Uterus (tissue), 4 donors: ENCODE data around the gene PANX2. TPM values are rescaled to one million over a fixed set of nuclear protein-coding genes. Genes with fewer than 3 reads are reported as not detected.

Source experiments
- DNase-seq, 2 donors: peaks; one replicate each; pipeline ENCODE4 v3.0.0-alpha.2; 2019 to 2020
- H3K27ac ChIP-seq, 2 donors: fragments of 200-600 bp; sonication (generic); 1 replicate in 1 of 2; 2 replicates in 1 of 2; pipeline ENCODE4 v1.5.1; 2016 to 2018
- H3K27me3 ChIP-seq, 2 donors: fragments of 200-600 bp; sonication (generic); one replicate each; pipeline ENCODE4 v1.5.1; 2018 to 2019; ENCODE audit warnings: control low read depth in 1 of 2
- H3K36me3 ChIP-seq, 2 donors: fragments of 200-600 bp; sonication (generic); one replicate each; pipeline ENCODE4 v1.5.1; 2019; ENCODE audit warnings: control low read depth in 1 of 2
- H3K4me1 ChIP-seq, 2 donors: fragments of 200-600 bp; sonication (generic); one replicate each; pipeline ENCODE4 v1.5.1; 2018 to 2019; ENCODE audit warnings: control low read depth in 1 of 2
- H3K4me3 ChIP-seq, 2 donors: fragments of 200-600 bp; sonication (generic); 1 replicate in 1 of 2; 2 replicates in 1 of 2; pipeline ENCODE4 v1.5.1; 2018 to 2019; ENCODE audit warnings: mild to moderate bottlenecking in 1 of 2
- H3K9me3 ChIP-seq, 2 donors: fragments of 200-600 bp; sonication (generic); one replicate each; pipeline ENCODE4 v1.5.1; 2019; ENCODE audit warnings: control low read depth in 1 of 2
- CTCF ChIP-seq, 4 experiments: fragments of 200-600 bp in 2 of 4; fragments of 450-650 bp in 2 of 4; sonication (generic) in 2 of 4; IDR thresholded peaks; one replicate each; pipeline ENCODE4 v1.5.1; 2016 to 2019; ENCODE audit warnings: antibody characterized with exemption in 4 of 4, mild to moderate bottlenecking in 2 of 4, moderate library complexity in 1 of 4
- POLR2A ChIP-seq, 2 donors: fragments of 450-650 bp; IDR thresholded peaks; one replicate each; pipeline ENCODE4 v1.6.1; 2016; ENCODE audit warnings: antibody characterized with exemption in 2 of 2, mild to moderate bottlenecking in 1 of 2, moderate library complexity in 1 of 2
- intact Hi-C: fragments of 100-400 bp; cut with DNase I; formaldehyde crosslinking; loops from one replicate; pipeline ENCODE4 v1.15.1; 2023; ENCODE audit warnings: low total_unique reads
- total RNA-seq, 4 donors: library from RNA; depleted of rRNA in 3 of 4; stranded (reverse); fragments of >200 nt in 3 of 4; gene quantifications; one replicate each; pipeline versions ENCODE4 v1.1.0 to v1.2.4, GENCODE V29; 2014 to 2023
- donor health status: DM: yes; HTN: yes; CAD: no.

The PANX2 gene
- total RNA-seq, 4 donors from 2014 or later: 0.35 to 0.43 TPM; not detected in 2

- H3K27me3 ChIP-seq: no peaks in the 10 kb centered on the region
- H3K4me1 ChIP-seq: no peaks in the 10 kb centered on the region
- DNase-seq: no peak
- H3K36me3 ChIP-seq: no peaks in the 10 kb centered on the region
- H3K9me3 ChIP-seq: no peaks in the 10 kb centered on the region
- TF ChIP-seq CTCF (IDR thresholded peaks at IDR 0.05): no peak
- no peak overlapping the region for H3K27ac ChIP-seq
- intact Hi-C loops: no loop called here
- H3K4me3 ChIP-seq: no peak overlapping the region
Measured at GRCh38 chr22:50224071-50224470, 53.5 kb downstream of the PANX2 start.

- no peak for TF ChIP-seq CTCF (IDR thresholded peaks at IDR 0.05)
- no peak for TF ChIP-seq POLR2A (IDR thresholded peaks at IDR 0.05)
- intact Hi-C loops: no loop called here
- H3K4me3 ChIP-seq: no peak overlapping the region
- no peak overlapping the region for H3K27ac ChIP-seq
- no peaks in the 10 kb centered on the region for H3K9me3 ChIP-seq
- H3K27me3 ChIP-seq: no peaks in the 10 kb centered on the region
- no peaks in the 10 kb centered on the region for H3K36me3 ChIP-seq
- no peak for DNase-seq
- H3K4me1 ChIP-seq: no peaks in the 10 kb centered on the region
Measured at GRCh38 chr22:50225200-50225969, 54.9 kb downstream of the PANX2 start.

GRCh38 chr22:50226063-50226874, 55.7 kb downstream of the PANX2 start:
- intact Hi-C loops: no loop called here
- TF ChIP-seq POLR2A (IDR thresholded peaks at IDR 0.05): no peak
- TF ChIP-seq CTCF (IDR thresholded peaks at IDR 0.05): no peak
- Histone ChIP-seq H3K4me3 (no peak overlapping the region), H3K27me3 (no peaks in the 10 kb centered on the region), H3K27ac (no peak overlapping the region), H3K4me1 (no peaks in the 10 kb centered on the region), H3K9me3 (no peaks in the 10 kb centered on the region), H3K36me3 (no peaks in the 10 kb centered on the region)
- no peak for DNase-seq

GRCh38 chr22:50226875-50227165, 56.3 kb downstream of the PANX2 start:
- Histone ChIP-seq H3K4me1 (no peaks in the 10 kb centered on the region), H3K9me3 (no peaks in the 10 kb centered on the region), H3K36me3 (no peaks in the 10 kb centered on the region), H3K27ac (no peak overlapping the region), H3K4me3 (no peak overlapping the region), H3K27me3 (no peaks in the 10 kb centered on the region)
- DNase-seq: no peak
- intact Hi-C loops: no loop called here
- TF ChIP-seq POLR2A (IDR thresholded peaks at IDR 0.05) (no peak), CTCF (IDR thresholded peaks at IDR 0.05) (no peak)

GRCh38 chr22:50227579-50228215, 57.2 kb downstream of the PANX2 start:
- no peak for DNase-seq
- intact Hi-C loops: no loop called here
- H3K9me3 ChIP-seq: no peaks in the 10 kb centered on the region

More at GRCh38 chr22:50227579-50228215, 57.2 kb downstream of the PANX2 start:
- Histone ChIP-seq H3K27ac (no peak overlapping the region), H3K4me3 (no peak overlapping the region), H3K27me3 (no peaks in the 10 kb centered on the region), H3K4me1 (no peaks in the 10 kb centered on the region), H3K36me3 (no peaks in the 10 kb centered on the region)
- no peak for TF ChIP-seq CTCF (IDR thresholded peaks at IDR 0.05)
- TF ChIP-seq POLR2A (IDR thresholded peaks at IDR 0.05): no peak
